Measurements from ENCODE around the gene SLAMF1.

DNA sequence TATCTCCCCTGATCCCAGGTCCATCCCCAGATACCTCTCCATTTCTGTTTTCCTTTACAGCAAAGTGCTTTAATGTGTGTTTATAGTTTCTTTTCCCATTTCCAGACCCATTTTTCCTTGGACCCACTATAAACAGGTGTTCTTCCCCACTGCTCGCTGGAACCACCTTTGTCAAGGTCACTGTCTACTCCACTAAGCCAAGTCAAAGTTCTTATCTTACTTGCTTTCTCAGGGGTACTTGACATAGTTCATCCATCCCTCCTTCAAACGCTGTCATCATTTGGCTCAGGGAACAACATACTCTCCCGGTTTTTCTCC lies 8.3 kb downstream of the SLAMF1 start:
- TF ChIP-seq CTCF (IDR thresholded peaks at IDR 0.05; ENCODE audit: low read depth, low read length) (no peak), MYC (IDR thresholded peaks at IDR 0.05; ENCODE audit: low read depth, low read length) (no peak), POLR2A (IDR thresholded peaks at IDR 0.05; ENCODE audit: extremely low read depth, insufficient read length) (no peak)
